ENCODE results near the gene TP73.

Gene TP73

DNA sequence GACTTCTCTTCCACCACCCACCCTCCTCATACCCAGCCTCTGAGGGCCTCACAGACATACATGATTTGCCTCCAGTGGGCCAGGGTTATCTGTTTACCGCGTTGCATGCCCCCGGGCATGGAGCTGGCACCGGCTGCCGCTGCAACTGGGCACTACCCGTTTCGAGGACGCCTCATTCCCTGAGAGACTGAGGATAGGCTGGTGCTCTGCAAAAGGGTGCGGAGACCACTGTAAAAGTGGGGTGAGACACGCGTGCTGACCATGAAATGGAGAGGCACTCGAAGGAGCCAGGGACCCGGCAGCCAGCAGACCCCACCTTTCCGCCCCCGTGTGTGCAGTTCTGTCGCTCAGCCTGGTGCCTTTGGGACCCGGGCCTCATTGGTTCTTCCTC lies 20.6 kb downstream of the TP73 start:
- H3K4me3 ChIP-seq (ENCODE audit: low read depth, low read length): peak overlapping the region; percentile 62
- DNase-seq (ENCODE audit: low read depth): no peak
- TF ChIP-seq CTCF (IDR thresholded peaks at IDR 0.05; ENCODE audit: low read depth, low read length, missing control alignments): no peak

- peak overlapping the region; percentile 62 for H3K4me3 ChIP-seq (ENCODE audit: low read depth, low read length)
- TF ChIP-seq CTCF (IDR thresholded peaks at IDR 0.05; ENCODE audit: low read depth, low read length, missing control alignments): peak; percentile 50
- no peak for DNase-seq (ENCODE audit: low read depth)
Measured at GRCh38 chr1:3673381-3674099, 21.2 kb downstream of the TP73 start.

GRCh38 chr1:3674100-3675094 lies 22.1 kb downstream of the TP73 start:
- H3K4me3 ChIP-seq (ENCODE audit: low read depth, low read length): peak overlapping the region; percentile 62; the same call in 1 of the 2 replicates
- no peak for TF ChIP-seq CTCF (IDR thresholded peaks at IDR 0.05; ENCODE audit: low read depth, low read length, missing control alignments)
- no peak for DNase-seq (ENCODE audit: low read depth)

- no peak for DNase-seq (ENCODE audit: low read depth)
- H3K4me3 ChIP-seq (ENCODE audit: low read depth, low read length): no peak overlapping the region
- no peak for TF ChIP-seq CTCF (IDR thresholded peaks at IDR 0.05; ENCODE audit: low read depth, low read length, missing control alignments)
Measured at GRCh38 chr1:3675436-3675835, 23.1 kb downstream of the TP73 start.

DNA sequence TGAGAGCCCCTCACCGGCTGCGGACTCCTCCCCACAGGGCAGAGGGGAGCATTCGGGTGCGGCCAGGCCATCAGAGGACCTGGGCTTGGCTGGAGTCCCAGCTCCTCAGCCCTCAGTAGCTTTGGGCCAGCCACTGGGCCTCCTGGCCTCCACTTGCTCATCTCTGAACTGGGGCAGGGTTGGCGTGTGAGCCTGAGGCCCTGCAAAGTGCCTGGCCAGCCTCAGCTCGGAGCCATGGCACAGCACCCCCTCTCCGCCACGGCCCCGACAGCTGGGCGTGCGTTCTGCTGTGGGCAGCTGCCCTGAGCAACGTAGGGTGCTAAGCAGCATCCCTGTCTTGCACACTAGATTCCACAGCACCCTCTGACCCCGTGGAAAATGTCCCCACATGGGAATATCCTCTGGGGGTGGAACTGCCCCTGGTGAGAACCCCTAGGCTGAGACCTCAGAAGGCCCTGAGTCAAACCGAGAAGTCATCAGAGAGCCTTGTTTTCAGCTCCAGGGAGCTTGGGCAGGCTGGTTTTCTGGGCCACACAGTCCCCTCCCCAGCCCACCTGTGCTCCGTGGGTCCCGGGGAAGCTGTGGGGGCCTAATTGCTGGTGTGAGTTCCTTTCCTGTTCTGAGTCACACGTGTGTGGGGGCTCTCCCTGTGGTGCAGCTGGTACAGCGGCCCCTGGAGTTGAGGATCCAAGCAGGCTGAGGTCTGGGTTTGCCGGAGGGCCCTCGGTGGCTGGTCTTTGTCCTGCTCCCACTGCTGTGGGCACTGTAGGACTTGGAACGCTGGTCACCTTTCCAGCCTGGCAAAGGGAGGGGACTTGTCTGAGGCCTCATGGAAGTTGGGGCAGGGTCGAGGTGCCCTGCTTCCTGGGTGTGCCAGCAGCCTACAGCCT lies 24.5 kb downstream of the TP73 start:
- peak; percentile 87 for DNase-seq (ENCODE audit: low read depth)
- peak; percentile 27 for TF ChIP-seq CTCF (IDR thresholded peaks at IDR 0.05; ENCODE audit: low read depth, low read length, missing control alignments)
- peak overlapping the region; percentile 40 for H3K4me3 ChIP-seq (ENCODE audit: low read depth, low read length)

- peak overlapping the region; percentile 40 for H3K4me3 ChIP-seq (ENCODE audit: low read depth, low read length)
- TF ChIP-seq CTCF (IDR thresholded peaks at IDR 0.05; ENCODE audit: low read depth, low read length, missing control alignments): no peak
- no peak for DNase-seq (ENCODE audit: low read depth)
Measured at GRCh38 chr1:3677484-3677883, 25.2 kb downstream of the TP73 start.

Measured in GM12864 (cell line).